HEK293T (cell line): ENCODE measurements around the gene CCDC137.

ENCODE experiments used
- CTCF ChIA-PET: fragments of 350-600 bp; formaldehyde crosslinking; extraction: SDS; loops from one replicate; lab custom pipeline; 2021; ENCODE audit warnings: antibody characterized with exemption, inconsistent platforms; lab: Yijun Ruan, JAX
- POLR2A ChIA-PET: fragments of 350-600 bp; formaldehyde crosslinking; extraction: SDS; loops from one replicate; lab custom pipeline; 2020; ENCODE audit warnings: antibody characterized with exemption, inconsistent platforms; lab: Yijun Ruan, JAX
- DNase-seq: peaks from one replicate; pipeline ENCODE4 v3.0.0; 2012; ENCODE audit warnings: mixed read lengths; ENCODE audit errors: extremely low spot score
- ARNT ChIP-seq: fragments of 450-650 bp; IDR thresholded peaks from 2 replicates; pipeline ENCODE4 v1.6.1; 2017; ENCODE audit warnings: mild to moderate bottlenecking
- BHLHE40 ChIP-seq: fragments of 450-650 bp; IDR thresholded peaks from 2 replicates; pipeline ENCODE4 v1.6.1; 2016; ENCODE audit warnings: mild to moderate bottlenecking, moderate library complexity, borderline replicate concordance
- CTBP1 ChIP-seq: fragments of 450-650 bp; IDR thresholded peaks from 2 replicates; pipeline ENCODE4 v1.6.1; 2016; ENCODE audit warnings: borderline replicate concordance
- ELF4 ChIP-seq: fragments of 450-650 bp; IDR thresholded peaks from 2 replicates; pipeline ENCODE4 v1.6.1; 2017; ENCODE audit warnings: antibody characterized with exemption
- FOXA1 ChIP-seq: fragments of 450-650 bp; IDR thresholded peaks from 2 replicates; pipeline ENCODE4 v1.6.1; 2016; ENCODE audit warnings: mild to moderate bottlenecking
- FOXK2 ChIP-seq: fragments of 450-650 bp; IDR thresholded peaks from 2 replicates; pipeline ENCODE4 v1.6.1; 2016; ENCODE audit warnings: mild to moderate bottlenecking
- FOXM1 ChIP-seq: fragments of 450-650 bp; IDR thresholded peaks from 2 replicates; pipeline ENCODE4 v1.6.1; 2017; ENCODE audit warnings: mild to moderate bottlenecking, borderline replicate concordance
- HDGF ChIP-seq: fragments of 450-650 bp; IDR thresholded peaks from 2 replicates; pipeline ENCODE4 v1.6.1; 2017; ENCODE audit warnings: antibody characterized with exemption, borderline replicate concordance
- L3MBTL2 ChIP-seq: fragments of 450-650 bp; conservative IDR thresholded peaks from 2 replicates; pipeline ENCODE4 v1.6.1; 2016; ENCODE audit warnings: mild to moderate bottlenecking
- LEF1 ChIP-seq: fragments of 450-650 bp; IDR thresholded peaks from 2 replicates; pipeline ENCODE4 v1.6.1; 2017; ENCODE audit warnings: mild to moderate bottlenecking, borderline replicate concordance
- NFRKB ChIP-seq: fragments of 450-650 bp; IDR thresholded peaks from 2 replicates; pipeline ENCODE4 v1.6.1; 2016; ENCODE audit warnings: mild to moderate bottlenecking, moderate library complexity
- SP1 ChIP-seq: fragments of 450-650 bp; IDR thresholded peaks from 2 replicates; pipeline ENCODE4 v1.6.1; 2017
- SUZ12 ChIP-seq: fragments of 450-650 bp; IDR thresholded peaks from 2 replicates; pipeline ENCODE4 v1.6.1; 2016; ENCODE audit warnings: mild to moderate bottlenecking
- TARDBP ChIP-seq: fragments of 450-650 bp; IDR thresholded peaks from 2 replicates; pipeline ENCODE4 v1.6.1; 2016
- ZNF384 ChIP-seq: fragments of 450-650 bp; IDR thresholded peaks from 2 replicates; pipeline ENCODE4 v1.6.1; 2016
- TF ChIP-seq, protein P1 (sequence below): fragments of 450-650 bp; IDR thresholded peaks from 2 replicates; pipeline ENCODE4 v1.6.1; 2016

CCDC137 gene

DNA sequence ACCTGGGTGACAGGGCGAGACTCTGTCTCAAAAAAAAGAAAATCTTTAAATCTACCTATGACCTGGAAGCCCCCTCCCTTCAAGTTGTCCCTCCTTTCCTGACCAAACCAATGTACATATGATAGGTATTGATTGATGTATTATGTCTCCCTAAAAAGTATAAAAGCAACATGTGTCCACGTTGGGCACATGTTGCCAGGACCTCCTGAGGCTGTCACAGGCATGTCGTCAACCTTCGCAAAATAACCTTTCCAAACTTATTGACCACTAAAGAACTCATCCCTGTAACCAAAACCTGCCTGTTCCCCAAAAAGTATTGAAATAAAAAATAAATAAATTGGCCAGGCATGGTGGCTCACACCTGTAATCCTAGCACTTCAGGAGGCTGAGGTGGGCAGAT is 4.5 kb upstream of the CCDC137 start:
- TF ChIP-seq CTBP1 (no peak), NFRKB (no peak), FOXM1 (no peak), ELF4 (no peak), ARNT (no peak), LEF1 (no peak), SP1 (no peak), FOXK2 (no peak)
- ChIA-PET CTCF (no interaction called here), POLR2A (no interaction called here)
- no peak for DNase-seq

DNA sequence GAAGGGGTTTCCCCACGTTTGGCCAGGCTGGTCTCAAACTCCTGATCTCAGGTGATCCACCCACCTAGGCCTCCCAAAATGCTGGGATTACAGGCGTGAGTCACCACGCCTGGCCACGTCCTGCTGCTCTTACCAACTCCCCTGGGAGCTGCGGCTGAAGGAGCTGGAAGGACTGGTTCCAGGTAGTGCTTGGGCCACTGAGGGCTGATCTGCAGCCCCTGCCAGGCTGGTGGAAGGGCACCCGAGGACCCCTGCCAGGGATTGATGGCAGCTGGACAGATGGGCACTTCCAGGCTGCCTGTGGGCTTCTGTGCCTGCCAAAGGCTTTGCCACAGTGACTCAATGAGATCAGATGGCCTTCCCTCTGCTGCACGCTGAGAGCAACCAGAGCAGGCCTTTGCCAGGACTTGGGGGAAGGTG is 2.5 kb upstream of the CCDC137 start:
- ChIA-PET POLR2A (interaction anchor here (0.7 to 1.4 kb wide), 4 partner anchors 9 to 37 kb away, joined by 3 to 5 read pairs (median 4); partner anchors contain the start of genes ARL16 and HGS), CTCF (interaction anchor here (0.6 to 0.7 kb wide), 3 partner anchors 30 to 111 kb away, joined by 3 to 5 read pairs (median 3); no protein-coding TSS in a partner anchor)
- TF ChIP-seq, protein P1, sequence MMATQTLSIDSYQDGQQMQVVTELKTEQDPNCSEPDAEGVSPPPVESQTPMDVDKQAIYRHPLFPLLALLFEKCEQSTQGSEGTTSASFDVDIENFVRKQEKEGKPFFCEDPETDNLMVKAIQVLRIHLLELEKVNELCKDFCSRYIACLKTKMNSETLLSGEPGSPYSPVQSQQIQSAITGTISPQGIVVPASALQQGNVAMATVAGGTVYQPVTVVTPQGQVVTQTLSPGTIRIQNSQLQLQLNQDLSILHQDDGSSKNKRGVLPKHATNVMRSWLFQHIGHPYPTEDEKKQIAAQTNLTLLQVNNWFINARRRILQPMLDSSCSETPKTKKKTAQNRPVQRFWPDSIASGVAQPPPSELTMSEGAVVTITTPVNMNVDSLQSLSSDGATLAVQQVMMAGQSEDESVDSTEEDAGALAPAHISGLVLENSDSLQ, result no peak
- TF ChIP-seq SUZ12, result no peak
- no peak for TF ChIP-seq SP1
- TF ChIP-seq ARNT, result no peak
- no peak for TF ChIP-seq HDGF
- TF ChIP-seq ELF4, result no peak
- no peak for TF ChIP-seq LEF1
- TF ChIP-seq FOXM1, result no peak
- TF ChIP-seq BHLHE40, result no peak
- no peak for TF ChIP-seq NFRKB
- TF ChIP-seq TARDBP, result no peak
- no peak for TF ChIP-seq FOXA1
- TF ChIP-seq L3MBTL2, result no peak
- TF ChIP-seq ZNF384, result no peak
- TF ChIP-seq FOXK2, result no peak
- no peak for DNase-seq

DNA sequence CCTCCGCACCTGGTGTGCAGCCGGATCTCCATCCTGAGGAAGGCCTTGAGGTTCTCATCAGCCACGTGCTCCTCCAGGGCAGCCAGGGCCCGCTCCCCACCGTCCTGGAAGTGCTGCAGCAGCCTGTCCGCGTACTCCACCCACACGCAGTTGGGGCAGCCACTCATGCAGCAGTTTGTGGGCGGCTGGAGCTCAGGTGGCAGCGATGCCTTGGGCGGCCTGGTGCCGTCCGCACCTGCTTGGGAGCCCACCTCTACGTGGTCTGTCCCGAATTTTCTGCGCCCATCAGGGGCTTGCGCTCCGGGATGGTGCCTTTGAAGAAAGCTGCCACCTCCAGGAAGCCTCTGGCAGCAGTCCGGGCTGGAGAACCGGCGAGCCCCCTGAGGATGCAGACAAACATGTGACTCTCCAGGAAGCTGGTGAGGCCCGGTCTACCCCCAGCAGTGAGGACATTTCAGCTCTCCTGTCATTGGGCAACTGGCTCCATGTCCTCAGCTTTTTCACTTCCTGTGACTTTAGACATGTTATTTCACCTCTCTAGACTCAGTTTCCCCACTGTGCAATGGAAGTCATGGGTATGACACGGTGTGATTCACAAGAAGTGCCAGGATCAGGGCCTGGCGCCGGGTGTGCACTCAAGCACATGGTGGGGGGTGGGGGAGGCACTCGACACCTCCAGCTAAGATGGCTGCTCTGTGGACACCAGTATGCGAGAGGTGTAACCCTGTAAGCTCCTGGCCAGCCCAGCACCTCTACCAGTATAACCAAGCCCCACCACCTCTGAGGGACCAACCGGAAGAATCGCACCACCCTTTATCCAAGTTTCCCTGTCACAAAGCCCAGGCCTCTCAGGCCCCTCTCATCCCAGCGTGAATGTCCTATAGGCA is 1.1 kb upstream of the CCDC137 start:
- CTCF ChIA-PET, result no interaction called here
- DNase-seq, result peak; percentile 53
- TF ChIP-seq L3MBTL2 (peak; percentile 97), FOXM1 (no peak), HDGF (0 out of 2 replicates have a peak, but pooled peaks have one; percentile 57), TARDBP (no peak)
- TF ChIP-seq, protein P1, result no peak
- POLR2A ChIA-PET, result interaction anchor here (0.7 to 2.8 kb wide), 10 partner anchors 10 to 270 kb away, joined by 3 to 29 read pairs (median 5); partner anchors contain the start of genes ARL16, BAHCC1, HGS and MCRIP1

DNA sequence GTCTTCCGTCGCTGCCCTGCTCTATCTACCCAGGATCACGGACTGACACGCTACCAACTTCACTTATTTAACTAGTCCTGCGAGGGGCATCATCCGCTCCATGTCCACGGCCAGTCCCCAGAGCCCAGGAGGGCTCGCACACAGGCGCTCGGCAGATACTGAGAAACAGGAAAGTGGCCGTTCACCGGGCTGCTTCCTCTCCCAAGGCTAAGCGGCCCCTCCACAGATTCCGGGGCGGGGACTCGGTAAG is 520 bp upstream of the CCDC137 start:
- TF ChIP-seq ZNF384, result no peak
- TF ChIP-seq NFRKB, result no peak
- TF ChIP-seq HDGF, result no peak
- TF ChIP-seq L3MBTL2, result no peak
- no peak for TF ChIP-seq SP1
- TF ChIP-seq, protein P1, result no peak
- TF ChIP-seq ELF4, result no peak
- no peak for TF ChIP-seq FOXM1
- no peak for TF ChIP-seq BHLHE40
- TF ChIP-seq TARDBP, result no peak
- no peak for TF ChIP-seq SUZ12
- no peak for TF ChIP-seq ARNT
- POLR2A ChIA-PET, result interaction anchor here (0.7 to 2.8 kb wide), 17 partner anchors 10 to 271 kb away, joined by 3 to 29 read pairs (median 4); partner anchors contain the start of genes ARL16, BAHCC1, HGS and MCRIP1
- no peak for DNase-seq
- CTCF ChIA-PET, result no interaction called here

DNA sequence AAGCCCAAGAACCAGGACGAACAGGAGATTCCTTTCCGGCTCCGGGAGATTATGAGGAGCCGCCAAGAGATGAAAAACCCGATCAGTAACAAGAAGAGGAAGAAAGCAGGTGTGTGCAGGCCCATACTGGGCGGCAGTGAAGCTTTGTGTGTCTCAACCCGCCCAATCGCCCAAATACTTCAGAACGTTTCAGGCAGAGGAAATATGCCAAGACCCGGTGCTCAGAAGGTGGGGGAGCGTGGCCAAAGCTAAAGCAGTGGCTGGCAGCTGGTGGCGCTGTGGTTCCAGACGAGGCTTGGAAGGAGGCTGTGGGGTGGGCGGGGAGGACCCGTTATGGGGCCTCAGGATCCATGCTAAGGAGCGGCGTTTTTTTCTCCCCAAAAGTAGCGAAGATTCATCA is 1.2 kb downstream of the CCDC137 start:
- TF ChIP-seq CTBP1, result no peak
- no peak for TF ChIP-seq LEF1
- no peak for TF ChIP-seq SUZ12
- TF ChIP-seq FOXA1, result no peak
- TF ChIP-seq TARDBP, result no peak
- ChIA-PET CTCF (no interaction called here), POLR2A (interaction anchor here (0.6 to 3.0 kb wide), 6 partner anchors 8 to 35 kb away, joined by 3 to 21 read pairs (median 3); partner anchors contain the start of genes ARL16 and HGS)
- DNase-seq, result peak; percentile 67

DNA sequence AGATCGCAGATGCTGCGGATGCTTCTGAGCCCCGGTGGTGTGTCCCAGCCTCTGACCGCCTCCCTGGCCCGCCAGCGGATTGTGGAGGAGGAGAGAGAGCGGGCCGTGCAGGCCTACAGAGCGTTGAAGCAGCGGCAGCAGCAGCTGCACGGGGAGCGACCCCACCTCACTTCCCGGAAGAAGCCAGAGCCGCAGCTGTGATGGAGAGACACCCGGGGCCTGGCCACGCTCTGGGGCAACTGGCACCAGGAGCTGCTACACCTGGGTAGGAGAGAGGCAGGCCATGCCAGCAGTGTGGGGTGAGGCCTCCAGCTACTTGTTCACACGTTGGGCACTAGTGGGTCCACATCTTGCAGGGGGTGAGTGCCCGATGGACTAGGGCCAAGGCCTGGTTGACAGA is 6.0 kb downstream of the CCDC137 start:
- POLR2A ChIA-PET, result interaction anchor here (0.9 to 4.3 kb wide), 3 partner anchors 11 to 161 kb away, joined by 3 to 27 read pairs (median 3); partner anchors contain the start of genes ARL16, HGS and MCRIP1
- TF ChIP-seq FOXK2, result no peak
- no peak for TF ChIP-seq ZNF384
- no peak for TF ChIP-seq TARDBP
- no peak for TF ChIP-seq CTBP1
- TF ChIP-seq, protein P1, result no peak
- no peak for TF ChIP-seq FOXA1
- TF ChIP-seq LEF1, result no peak
- no peak for TF ChIP-seq FOXM1
- no peak for TF ChIP-seq L3MBTL2
- TF ChIP-seq SP1, result no peak
- TF ChIP-seq SUZ12, result no peak
- TF ChIP-seq NFRKB, result no peak
- no peak for TF ChIP-seq HDGF
- no peak for TF ChIP-seq ARNT
- no peak for TF ChIP-seq ELF4
- no peak for TF ChIP-seq BHLHE40
- CTCF ChIA-PET, result no interaction called here
- DNase-seq, result no peak
